OCI-M1 (cell line): ENCODE measurements around the gene RIOK2.
"Not testable (repeated sequence)": the region's sequence is repeated elsewhere in the genome, so short reads cannot be mapped to it uniquely, and the experiment has no call there.

ENCODE experiments used
- DNase-seq: peaks from one replicate; lab custom pipeline; 2025; lab: John Stamatoyannopoulos, UW

RIOK2 gene

DNA sequence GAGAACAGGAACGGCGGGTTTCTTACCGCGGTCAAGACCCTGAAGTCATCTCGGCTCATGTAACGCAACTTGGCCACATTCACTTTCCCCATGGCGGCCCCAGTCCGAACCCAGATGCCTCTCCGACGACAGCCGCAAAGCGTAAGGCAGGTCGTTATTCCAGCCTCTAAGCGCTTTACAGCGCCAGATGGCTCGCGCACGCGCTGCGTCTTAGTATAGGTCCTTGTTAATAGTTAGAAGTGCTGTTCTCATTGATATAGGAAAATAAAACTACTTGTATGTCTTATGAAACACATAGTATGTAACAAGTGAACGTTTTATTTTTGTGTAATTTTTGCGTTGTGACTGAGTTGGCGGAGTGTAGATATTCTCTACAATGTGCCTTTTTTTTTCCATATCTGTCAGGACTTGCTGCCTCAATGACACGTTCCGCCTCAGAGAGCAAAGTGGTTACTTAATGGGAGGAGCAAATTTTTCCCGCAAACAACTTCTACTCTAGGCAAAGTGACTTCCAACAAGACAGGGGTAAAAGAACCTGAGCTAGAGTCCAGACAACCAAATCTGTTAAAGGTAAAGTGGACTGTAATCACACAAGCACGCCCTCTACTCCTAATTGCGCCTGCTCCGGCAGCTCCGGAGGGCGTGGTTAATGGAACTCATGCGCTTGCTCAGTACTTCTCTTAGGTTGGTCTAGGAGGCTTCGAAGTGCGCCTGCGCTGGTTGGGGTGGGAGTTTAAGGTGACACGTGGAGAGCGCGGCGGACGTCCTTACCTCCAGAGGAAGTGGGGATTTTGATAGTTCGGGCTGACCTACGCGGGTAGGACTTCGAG lies at the start of gene RIOK2:
Gene RIOK2 (minus strand): TSS at position 148 of the 830 bp plus-strand sequence. CDS start 56 bp downstream, at position 92.
- peak; percentile 98 for DNase-seq

DNA sequence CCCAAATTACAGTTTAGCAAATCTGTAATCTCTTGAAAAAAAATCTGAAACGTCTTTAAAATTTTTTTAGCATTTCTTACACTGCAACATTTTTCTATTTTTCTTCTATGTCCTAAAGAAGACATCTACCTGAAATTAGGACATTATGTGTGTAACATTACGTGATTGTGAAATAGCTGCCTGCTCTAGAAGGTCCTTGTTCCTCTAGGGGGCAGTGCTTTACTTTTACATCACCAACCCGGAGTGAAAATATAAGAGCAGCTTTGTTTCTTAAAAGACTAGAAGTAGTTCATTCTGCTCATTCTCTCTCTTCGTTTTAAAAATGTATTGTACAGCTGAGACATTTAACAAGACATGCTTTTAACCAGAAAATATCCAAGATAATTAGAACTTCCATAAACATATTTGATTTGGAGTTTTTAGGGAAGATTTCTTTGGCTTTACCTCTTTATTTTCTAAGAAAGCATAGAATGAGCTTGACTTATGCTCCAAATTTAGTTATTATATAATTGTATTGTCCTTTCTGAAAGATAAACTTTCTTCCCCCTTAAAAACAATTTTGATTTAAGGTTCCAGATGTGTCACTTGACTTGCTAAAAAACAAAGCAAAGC lies 48.1 kb upstream of the RIOK2 start:
- peak; percentile 87 for DNase-seq

- DNase-seq = no peak
Observed at GRCh38 chr5:97229688-97230285, 46.7 kb upstream of the RIOK2 start.

DNA sequence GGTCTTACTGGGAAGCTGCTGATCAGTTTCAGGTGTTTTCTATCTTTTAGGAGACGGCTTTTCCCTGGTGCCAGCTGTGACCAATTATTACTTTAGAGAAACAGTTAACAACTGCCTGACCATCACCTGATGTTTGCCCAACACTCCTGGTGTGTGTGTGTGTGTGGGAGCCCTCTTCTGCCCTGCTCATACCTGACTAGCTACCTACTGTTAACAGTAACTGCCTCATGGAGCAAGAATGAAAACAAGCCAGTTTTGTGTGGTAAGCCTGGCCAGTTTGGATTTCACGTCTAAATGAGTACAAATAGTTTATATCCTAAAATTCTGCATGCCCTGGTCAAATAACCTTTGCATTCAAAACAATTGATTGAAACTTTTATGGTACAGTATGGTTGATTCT lies 46.1 kb upstream of the RIOK2 start:
- DNase-seq = no peak

DNA sequence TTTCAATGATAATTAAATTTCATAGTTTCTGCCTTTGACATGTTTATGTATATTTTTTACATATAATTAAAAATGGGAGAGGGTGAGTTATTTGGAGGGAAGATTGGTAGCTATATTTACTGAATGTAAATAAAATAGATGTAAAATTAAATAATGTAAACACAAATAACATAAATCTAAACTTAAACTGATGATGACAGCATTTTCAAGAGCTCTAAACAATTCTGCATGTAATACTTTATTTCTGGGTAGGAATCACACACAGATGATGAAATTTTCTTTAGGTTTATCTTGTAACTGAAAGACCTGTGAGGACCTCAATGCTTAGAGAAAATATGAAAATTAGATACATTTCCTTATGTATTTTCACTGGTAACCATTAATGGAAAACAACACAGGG lies 42.2 kb upstream of the RIOK2 start:
- DNase-seq = no peak

DNA sequence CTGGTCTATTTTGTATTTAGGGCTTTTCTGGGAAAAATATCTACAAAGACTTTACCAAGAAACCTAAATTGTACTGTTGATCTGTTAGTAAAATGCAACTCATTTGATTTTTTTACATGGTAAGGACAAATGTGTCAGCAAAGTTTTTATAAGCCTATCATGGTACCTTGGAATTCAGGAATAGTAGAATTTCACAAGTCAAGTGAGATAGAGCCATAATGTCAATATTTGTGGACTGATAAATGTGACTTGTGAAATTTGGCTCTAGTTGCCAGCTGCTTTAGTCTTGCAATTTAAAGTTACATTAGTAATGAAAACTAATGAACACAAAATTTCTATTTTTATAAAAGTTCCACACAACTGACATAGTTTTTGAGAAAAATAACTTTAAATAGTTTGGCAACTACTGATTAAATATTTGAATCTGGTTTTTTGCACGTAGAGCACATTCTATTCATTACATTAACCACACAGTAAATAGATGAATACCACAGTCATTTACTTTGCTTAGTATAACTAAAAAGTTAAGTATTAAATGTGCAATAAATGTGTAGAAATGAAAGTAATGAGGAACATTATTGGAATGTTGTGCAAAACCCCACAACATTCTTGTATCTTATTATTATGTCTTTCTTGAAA lies 41.2 kb upstream of the RIOK2 start:
- DNase-seq = no peak

- no peak for DNase-seq
Observed at GRCh38 chr5:97223596-97223995, 40.5 kb upstream of the RIOK2 start.

DNA sequence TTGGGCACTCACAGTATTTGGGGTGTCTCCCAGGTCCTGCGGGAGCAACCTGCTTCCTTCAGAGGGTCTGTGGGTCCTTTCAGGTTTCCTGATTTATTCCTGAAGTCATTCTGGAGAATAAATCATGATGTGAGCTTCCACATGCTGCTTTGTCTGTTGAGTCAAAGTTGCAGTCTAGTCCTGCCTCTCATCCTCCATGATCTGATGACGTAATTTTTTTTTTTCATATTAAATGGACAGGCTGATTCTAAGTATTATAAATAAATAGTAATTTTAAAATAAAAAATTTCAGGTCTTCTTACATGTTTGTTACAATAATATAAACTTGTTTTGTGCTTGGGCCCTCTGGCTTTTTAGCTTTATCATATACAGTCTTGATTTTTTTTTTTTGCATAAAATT lies 26.3 kb upstream of the RIOK2 start:
- DNase-seq = no peak

GRCh38 chr5:97208714-97209113 lies 25.7 kb upstream of the RIOK2 start:
- DNase-seq = no peak

GRCh38 chr5:97208184-97208713 lies 25.2 kb upstream of the RIOK2 start:
- no peak for DNase-seq

- no peak for DNase-seq
Observed at GRCh38 chr5:97194366-97194765, 11.3 kb upstream of the RIOK2 start.

GRCh38 chr5:97193355-97193688 lies 10.3 kb upstream of the RIOK2 start:
- DNase-seq = no peak

DNA sequence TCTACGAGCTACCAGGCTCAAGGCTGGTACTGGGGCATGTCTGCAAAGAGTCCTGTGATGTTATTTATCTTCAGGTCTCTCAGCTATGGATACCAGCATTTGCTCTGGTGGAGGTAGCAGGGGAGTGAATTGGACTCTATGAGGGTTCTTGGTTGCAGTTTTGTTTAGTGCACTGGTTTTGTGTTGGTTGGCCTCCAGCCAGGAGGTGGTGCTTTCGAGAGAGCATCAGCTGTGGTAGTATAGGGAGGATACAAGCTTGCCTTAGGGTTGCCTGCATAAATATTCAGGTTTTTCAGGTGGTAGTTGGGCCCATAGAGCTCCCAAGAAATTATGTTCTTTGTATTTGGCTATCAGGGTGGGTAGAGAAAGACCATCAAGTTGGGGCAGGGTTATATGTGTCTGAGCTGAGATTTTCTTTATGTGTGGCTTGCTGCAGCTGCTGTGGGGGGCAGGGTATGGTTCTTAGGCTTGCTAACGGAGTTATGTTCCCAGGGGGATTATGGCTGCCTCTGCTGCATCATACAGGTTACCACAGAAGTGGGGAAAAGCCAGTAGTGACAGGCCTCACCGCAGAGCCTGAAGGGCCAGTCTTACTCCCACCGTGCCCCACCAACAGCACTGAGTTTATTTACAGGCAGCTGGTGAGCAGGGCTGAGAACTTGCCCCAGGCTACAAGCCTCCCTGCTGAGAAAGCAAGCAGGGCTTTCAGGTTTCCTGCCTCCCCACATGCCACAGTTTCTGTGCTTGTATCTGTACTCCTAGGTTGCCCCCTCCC lies 9.7 kb upstream of the RIOK2 start:
- DNase-seq = no peak

DNA sequence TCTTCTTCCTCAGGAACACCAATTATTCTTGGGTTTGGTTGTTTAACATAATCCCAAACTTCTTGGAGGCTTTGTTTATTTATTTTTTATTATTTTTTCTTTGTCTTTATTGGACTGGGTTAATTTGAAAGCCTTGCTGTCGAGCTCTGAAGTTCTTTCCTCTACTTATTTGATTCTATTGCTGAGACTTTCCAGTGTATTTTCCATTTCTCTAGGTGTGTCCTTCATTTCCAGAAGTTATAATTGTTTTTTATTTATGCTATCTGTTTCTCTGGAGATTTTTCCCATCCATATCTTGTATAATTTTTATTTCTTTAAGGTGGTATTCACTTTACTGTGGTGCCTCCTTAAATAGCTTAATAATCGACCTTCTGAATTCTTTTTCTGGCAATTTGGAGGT lies 8.8 kb upstream of the RIOK2 start:
- no peak for DNase-seq

DNA sequence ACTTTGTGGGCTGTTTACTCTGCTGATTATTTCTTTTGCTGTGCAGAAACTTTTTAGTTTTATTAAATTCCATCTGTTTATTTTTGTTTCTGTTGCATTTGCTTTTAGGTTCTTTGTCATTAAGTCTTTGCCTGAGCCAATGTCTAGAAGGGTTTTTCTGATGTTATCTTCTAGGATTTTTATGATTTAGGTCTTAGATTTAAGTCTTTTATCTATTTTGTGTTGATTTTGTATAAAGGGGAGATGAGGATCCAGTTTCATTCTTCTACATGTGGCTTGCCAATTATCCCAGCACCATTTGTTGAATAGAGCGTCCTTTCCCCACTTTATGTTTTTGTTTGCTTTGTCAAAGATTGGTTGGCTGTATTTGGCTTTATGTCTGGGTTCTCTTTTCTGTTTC lies 6.5 kb upstream of the RIOK2 start:
- DNase-seq = not testable (repeated sequence)

DNA sequence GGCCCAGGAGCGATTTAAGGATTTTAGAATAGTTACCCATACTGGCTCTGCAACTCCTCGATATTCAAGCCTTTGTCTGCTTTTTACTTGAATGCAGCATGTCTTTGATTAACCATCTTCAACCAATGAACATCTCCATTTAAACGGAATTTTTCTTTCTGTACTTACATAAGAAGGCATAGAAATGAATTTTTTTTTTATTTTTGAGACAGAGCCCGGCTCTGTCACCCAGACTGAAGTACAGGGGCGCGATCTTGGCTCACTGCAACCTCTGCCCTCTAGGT lies 825 bp upstream of the RIOK2 start:
- DNase-seq = no peak

DNA sequence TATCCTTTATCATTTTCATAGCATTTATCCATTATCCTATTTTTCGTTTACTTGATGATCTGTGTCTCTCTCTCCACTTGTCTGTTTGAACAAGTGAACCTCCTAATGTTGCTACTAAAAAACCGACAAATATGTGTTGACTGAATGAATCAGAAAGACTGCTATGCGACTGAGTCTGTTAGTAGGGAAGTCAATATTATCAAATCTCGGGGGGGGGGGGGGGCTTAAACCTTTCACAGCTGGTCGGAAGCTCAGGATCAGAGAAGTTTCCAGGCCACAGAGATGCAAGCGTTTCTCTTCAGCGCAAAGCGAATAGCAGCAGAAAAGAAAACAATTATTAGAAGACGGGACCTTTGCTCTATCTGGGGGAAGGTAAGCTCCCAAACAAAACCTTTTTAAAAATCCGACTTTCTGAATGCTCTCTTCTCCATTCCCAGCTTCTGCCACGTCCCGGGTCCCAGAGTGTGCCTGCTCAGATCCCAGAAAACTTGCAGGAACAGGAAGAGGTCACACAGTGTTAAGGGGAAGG lies 412 bp downstream of the RIOK2 start:
- no peak for DNase-seq

DNA sequence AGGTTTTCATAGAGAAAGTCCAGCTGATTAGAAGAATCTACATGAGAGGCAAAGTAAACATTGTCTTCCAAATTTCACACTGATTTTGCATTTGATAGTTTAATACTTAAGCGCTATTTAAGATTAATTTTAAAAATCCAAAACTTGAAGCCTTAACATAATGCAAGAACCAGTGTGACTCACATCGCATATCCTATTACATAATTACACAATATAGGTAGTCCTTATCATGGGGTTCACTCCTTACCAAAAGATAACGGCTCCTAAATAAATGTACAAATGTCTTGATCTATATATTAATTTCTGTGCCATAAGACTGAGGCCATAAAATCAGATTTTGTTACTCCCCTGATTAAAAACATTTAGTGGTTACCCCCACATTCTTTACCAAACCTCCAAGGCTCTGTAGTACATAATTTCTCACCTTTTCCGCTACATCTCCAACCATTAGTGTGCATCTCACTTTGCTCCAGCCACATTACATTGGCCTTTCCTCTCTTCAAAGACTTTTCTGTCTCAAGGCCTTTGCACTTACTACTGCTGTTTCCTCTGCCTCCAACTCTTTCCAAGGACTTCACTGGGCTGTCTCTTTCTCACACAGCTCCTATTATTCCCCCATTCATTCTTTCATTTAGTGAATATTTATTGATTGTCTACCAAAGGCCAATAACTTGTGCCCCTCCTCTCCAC lies 1.0 kb downstream of the RIOK2 start:
- DNase-seq = peak; percentile 28

DNA sequence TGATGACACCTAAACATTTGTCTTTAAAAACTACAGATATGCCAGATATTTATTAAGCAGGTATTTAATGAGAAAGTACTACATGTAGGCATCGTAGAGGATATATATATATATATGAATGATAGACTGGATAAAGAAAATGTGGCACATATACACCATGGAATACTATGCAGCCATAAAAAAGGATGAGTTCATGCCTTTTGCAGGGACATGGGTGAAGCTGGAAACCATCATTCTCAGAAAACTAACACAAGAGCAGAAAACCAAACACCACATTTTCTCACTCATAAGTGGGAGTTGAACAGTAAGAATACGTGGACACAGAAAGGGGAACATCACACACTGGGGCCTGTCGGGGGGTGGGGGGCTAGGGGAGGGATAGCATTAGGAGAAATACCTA lies 3.6 kb downstream of the RIOK2 start:
- DNase-seq = not testable (repeated sequence)

GRCh38 chr5:97172227-97172626 lies 10.8 kb downstream of the RIOK2 start:
- DNase-seq = no peak

- DNase-seq = no peak
Observed at GRCh38 chr5:97171703-97172102, 11.3 kb downstream of the RIOK2 start.
